GM13977 (cell line): ENCODE data around the gene RNF123.

ENCODE experiments used
- DNase-seq: peaks from one replicate; pipeline ENCODE4 v3.0.0; 2012; ENCODE audit warnings: low spot score
- CTCF ChIP-seq: IDR thresholded peaks from 2 replicates; pipeline ENCODE4 v1.5.1; 2012; ENCODE audit warnings: mild to moderate bottlenecking, control low read depth; ENCODE audit not compliant: insufficient read depth; ENCODE audit errors: extremely low read depth, missing control alignments
- in situ Hi-C: fragments of 300-500 bp; cut with MboI; formaldehyde crosslinking; loops from one replicate; pipeline ENCODE4 v1.12.0; 2022; ENCODE audit warnings: low sequenced_read_pairs, low pct_unique_long_range_greater_than_20kb, mixed read lengths, inconsistent platforms; ENCODE audit not compliant: unreplicated experiment

The RNF123 gene

DNA sequence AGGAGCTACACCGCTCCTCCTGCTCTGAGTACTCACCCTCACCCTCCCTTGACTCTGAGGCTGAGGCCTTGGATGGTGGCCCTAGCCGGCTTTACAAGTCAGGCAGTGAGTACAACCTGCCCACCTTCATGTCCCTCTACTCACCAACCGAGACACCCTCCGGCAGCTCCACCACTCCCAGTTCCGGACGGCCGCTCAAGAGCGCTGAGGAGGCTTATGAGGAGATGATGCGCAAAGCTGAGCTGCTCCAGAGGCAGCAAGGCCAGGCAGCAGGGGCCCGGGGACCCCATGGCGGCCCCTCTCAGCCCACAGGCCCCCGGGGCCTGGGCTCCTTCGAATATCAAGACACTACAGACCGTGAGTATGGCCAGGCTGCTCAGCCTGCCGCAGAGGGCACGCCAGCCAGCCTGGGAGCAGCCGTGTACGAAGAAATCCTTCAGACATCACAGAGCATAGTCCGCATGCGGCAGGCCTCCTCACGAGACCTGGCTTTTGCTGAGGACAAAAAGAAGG, 36.4 kb upstream of the RNF123 start:
- no peak for DNase-seq
- no peak for TF ChIP-seq CTCF
- in situ Hi-C loops, result no loop called here

DNA sequence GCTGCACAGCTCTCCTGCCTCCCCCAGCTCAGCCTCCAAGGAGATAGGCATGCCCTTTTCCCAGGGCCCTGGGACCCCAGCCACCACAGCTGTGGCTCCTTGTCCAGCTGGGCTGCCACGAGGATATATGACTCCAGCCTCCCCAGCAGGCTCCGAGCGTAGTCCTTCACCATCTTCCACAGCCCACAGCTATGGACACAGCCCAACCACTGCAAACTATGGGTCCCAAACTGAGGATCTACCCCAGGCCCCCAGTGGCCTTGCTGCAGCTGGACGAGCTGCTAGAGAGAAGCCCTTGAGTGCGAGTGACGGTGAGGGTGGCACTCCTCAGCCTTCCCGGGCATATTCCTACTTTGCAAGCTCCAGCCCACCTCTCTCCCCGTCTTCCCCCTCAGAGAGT, 35.7 kb upstream of the RNF123 start:
- in situ Hi-C loops, result no loop called here
- no peak for DNase-seq
- TF ChIP-seq CTCF, result no peak

DNA sequence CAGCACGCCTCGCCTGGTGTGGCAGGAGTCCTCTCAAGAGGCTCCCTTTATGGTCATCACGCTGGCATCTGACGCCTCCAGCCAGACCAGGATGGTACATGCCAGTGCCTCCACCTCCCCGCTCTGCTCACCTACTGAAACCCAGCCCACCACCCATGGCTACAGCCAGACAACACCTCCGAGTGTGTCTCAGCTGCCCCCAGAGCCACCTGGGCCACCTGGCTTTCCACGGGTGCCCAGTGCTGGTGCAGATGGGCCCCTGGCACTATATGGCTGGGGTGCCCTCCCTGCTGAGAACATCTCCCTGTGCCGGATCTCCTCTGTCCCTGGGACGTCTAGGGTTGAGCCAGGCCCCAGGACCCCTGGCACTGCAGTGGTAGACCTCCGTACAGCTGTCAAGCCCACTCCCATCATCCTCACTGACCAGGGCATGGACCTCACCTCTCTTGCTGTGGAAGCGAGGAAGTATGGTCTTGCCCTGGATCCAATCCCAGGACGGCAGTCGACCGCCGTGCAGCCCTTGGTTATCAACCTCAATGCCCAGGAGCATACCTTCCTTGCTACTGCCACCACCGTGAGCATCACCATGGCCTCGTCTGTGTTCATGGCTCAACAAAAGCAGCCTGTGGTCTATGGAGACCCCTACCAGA, 35.1 kb upstream of the RNF123 start:
- no peak for DNase-seq
- in situ Hi-C loops, result no loop called here
- TF ChIP-seq CTCF, result no peak

- DNase-seq, result no peak
- in situ Hi-C loops, result no loop called here
- no peak for TF ChIP-seq CTCF
These were observed 34.3 kb upstream of the RNF123 start for GRCh38 chr3:49654955-49655556.

DNA sequence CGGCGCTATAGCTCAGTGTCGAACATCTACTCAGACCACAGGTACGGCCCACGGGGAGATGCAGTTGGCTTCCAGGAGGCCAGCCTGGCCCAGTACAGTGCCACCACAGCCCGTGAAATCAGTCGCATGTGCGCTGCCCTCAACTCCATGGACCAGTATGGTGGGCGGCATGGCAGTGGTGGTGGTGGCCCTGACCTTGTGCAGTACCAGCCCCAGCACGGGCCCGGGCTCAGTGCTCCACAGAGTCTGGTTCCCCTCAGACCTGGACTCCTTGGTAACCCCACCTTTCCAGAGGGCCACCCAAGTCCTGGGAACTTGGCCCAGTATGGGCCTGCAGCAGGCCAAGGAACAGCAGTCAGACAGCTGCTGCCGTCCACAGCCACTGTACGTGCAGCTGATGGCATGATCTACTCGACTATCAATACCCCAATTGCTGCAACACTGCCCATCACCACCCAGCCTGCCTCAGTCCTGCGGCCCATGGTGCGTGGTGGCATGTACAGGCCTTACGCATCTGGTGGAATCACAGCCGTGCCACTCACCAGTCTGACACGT, 33.5 kb upstream of the RNF123 start:
- no peak for TF ChIP-seq CTCF
- in situ Hi-C loops, result no loop called here
- DNase-seq, result no peak

DNA sequence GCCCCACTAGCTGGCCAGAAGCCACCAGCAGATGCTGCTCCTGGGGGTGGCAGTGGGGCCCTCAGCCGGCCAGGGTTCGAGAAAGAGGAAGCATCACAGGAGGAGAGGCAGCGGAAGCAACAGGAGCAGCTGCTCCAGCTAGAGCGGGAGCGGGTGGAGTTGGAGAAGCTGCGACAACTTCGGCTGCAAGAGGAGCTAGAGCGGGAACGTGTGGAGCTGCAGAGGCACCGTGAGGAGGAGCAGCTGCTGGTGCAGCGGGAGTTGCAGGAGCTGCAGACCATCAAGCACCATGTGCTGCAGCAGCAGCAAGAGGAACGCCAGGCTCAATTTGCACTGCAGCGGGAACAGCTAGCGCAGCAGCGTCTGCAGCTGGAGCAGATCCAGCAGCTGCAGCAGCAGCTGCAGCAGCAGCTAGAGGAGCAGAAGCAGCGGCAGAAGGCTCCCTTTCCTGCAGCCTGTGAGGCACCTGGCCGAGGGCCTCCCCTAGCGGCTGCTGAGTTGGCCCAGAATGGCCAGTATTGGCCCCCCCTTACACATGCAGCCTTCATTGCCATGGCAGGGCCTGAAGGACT, 32.7 kb upstream of the RNF123 start:
- no peak for TF ChIP-seq CTCF
- DNase-seq, result no peak
- in situ Hi-C loops, result no loop called here
